A673 (cell line): ENCODE data around the gene GPR158. TPM values are rescaled to one million over a fixed set of nuclear protein-coding genes. Genes with fewer than 3 reads are reported as not detected.
"Not testable (repeated sequence)": the region's sequence is repeated elsewhere in the genome, so short reads cannot be mapped to it uniquely, and the experiment has no call there.

Source experiments
- BruUV-seq: library from RNA; stranded (reverse); fragments of 400-500 nt; replicated peaks from 2 replicates; lab custom pipeline; 2021; lab: Mats Ljungman, UMichigan
- CTCF ChIA-PET: fragments of 300-600 bp; sonication (Branson Sonifier 250); formaldehyde crosslinking; loops from one replicate; lab custom pipeline; 2022; ENCODE audit warnings: antibody characterized with exemption; lab: Charles Lee
- POLR2A ChIA-PET: fragments of 300-600 bp; sonication (Branson Sonifier 250); formaldehyde crosslinking; loops from one replicate; lab custom pipeline; 2022; ENCODE audit warnings: antibody characterized with exemption; ENCODE audit not compliant: low non-redundant PET; lab: Charles Lee
- DNase-seq: peaks from one replicate; pipeline ENCODE4 v3.0.0-alpha.2; 2015; ENCODE audit warnings: low spot score
- H3K27ac ChIP-seq: fragments of 200-600 bp; sonication (generic); 2 replicates; pipeline ENCODE4 v1.5.1; 2016; ENCODE audit warnings: mixed run types, low read depth, mild to moderate bottlenecking, mixed read lengths, antibody characterized with exemption, low read length; ENCODE audit not compliant: poor library complexity, severe bottlenecking
- H3K27me3 ChIP-seq: fragments of 200-600 bp; sonication (generic); replicated peaks from 2 replicates; pipeline ENCODE4 v1.6.1; 2017; ENCODE audit warnings: mixed run types, low read depth, mild to moderate bottlenecking, mixed read lengths, antibody characterized with exemption, low read length; ENCODE audit not compliant: insufficient read depth, poor library complexity
- H3K36me3 ChIP-seq: fragments of 200-600 bp; sonication (generic); 2 replicates; pipeline ENCODE4 v1.6.1; 2016; ENCODE audit warnings: mixed run types, mild to moderate bottlenecking, mixed read lengths, antibody characterized with exemption, low read length; ENCODE audit not compliant: insufficient read depth, poor library complexity, severe bottlenecking
- H3K4me1 ChIP-seq: fragments of 200-600 bp; sonication (generic); 2 replicates; pipeline ENCODE4 v1.6.1; 2017; ENCODE audit warnings: mixed run types, mild to moderate bottlenecking, mixed read lengths, antibody characterized with exemption, low read length; ENCODE audit not compliant: insufficient read depth, poor library complexity, severe bottlenecking
- H3K4me3 ChIP-seq: fragments of 200-600 bp; sonication (generic); 2 replicates; pipeline ENCODE4 v1.5.1; 2016; ENCODE audit warnings: low read depth, mixed run types, mild to moderate bottlenecking, mixed read lengths, low read length; ENCODE audit not compliant: poor library complexity, severe bottlenecking
- H3K9me3 ChIP-seq: fragments of 200-600 bp; sonication (generic); 2 replicates; pipeline ENCODE4 v1.6.1; 2016; ENCODE audit warnings: mixed run types, low read depth, mild to moderate bottlenecking, mixed read lengths, antibody characterized with exemption, low read length; ENCODE audit not compliant: poor library complexity, severe bottlenecking
- CTCF ChIP-seq: fragments of 300-800, 200-600 bp; sonication (generic); conservative IDR thresholded peaks from 2 replicates; pipeline ENCODE4 v1.5.1; 2017; ENCODE audit warnings: low read depth, mild to moderate bottlenecking, antibody characterized with exemption, low read length, moderate library complexity, mixed read lengths
- EZH2 ChIP-seq: fragments of 200-600 bp; sonication (generic); IDR thresholded peaks from 2 replicates; pipeline ENCODE4 v1.6.1; 2017; ENCODE audit warnings: borderline replicate concordance, low read depth, mild to moderate bottlenecking, mixed read lengths, antibody characterized with exemption, low read length; ENCODE audit not compliant: poor library complexity, severe bottlenecking
- intact Hi-C: fragments of 100-400 bp; cut with micrococcal nuclease; formaldehyde crosslinking; loops from one replicate; pipeline ENCODE4 v1.10.0; 2022; ENCODE audit not compliant: unreplicated experiment
- total RNA-seq: library from RNA; stranded (reverse); gene quantifications from 2 replicates; pipeline ENCODE4 v1.2.3, GENCODE V29; 2021

The GPR158 gene
- total RNA-seq, 1 experiment from 2014 or later: not detected

- POLR2A ChIA-PET: no interaction called here
- Histone ChIP-seq H3K9me3 (peaks cover 4% of the 10 kb centered on the region), H3K4me1 (no peaks in the 10 kb centered on the region), H3K4me3 (no peak overlapping the region), H3K27me3 (no peaks in the 10 kb centered on the region), H3K36me3 (no peaks in the 10 kb centered on the region), H3K27ac (no peak overlapping the region)
- CTCF ChIA-PET: no interaction called here
- no TSS peak for BruUV-seq
- intact Hi-C loops: no loop called here
- TF ChIP-seq EZH2 (no peak), CTCF (no peak)
- DNase-seq: no peak
Observed at GRCh38 chr10:25382029-25382810, 207.4 kb downstream of the GPR158 start.

GRCh38 chr10:25382901-25383300 is 208.1 kb downstream of the GPR158 start:
- POLR2A ChIA-PET, H3K27ac ChIP-seq, H3K27me3 ChIP-seq, BruUV-seq, CTCF ChIA-PET, H3K4me3 ChIP-seq, H3K9me3 ChIP-seq, H3K36me3 ChIP-seq, intact Hi-C loops, H3K4me1 ChIP-seq, DNase-seq: not testable (repeated sequence)

DNA sequence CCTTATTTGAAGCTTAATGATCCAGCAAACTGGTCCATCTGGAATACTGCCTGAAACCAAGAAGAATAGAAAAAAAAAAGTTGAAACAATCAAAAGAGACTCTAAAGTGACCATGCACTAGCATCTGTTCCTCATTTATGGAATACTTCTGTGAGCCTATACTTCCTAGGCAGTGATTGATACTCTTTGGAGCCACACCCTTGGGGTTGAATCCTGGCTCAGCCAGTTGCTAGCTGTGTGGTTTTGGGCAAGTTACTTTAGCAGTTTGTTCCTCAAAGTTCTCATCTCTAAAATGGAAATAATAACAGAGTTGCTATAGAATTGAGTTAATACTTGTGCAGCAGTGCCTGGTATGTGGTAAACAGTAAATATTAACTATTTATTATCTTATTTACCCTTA is 208.9 kb downstream of the GPR158 start:
- BruUV-seq: no TSS peak
- Histone ChIP-seq H3K4me3 (no peak overlapping the region), H3K9me3 (peaks cover 4% of the 10 kb centered on the region), H3K27ac (no peak overlapping the region), H3K27me3 (no peaks in the 10 kb centered on the region), H3K4me1 (no peaks in the 10 kb centered on the region), H3K36me3 (no peaks in the 10 kb centered on the region)
- TF ChIP-seq CTCF (no peak), EZH2 (no peak)
- DNase-seq: no peak
- ChIA-PET CTCF (no interaction called here), POLR2A (no interaction called here)
- intact Hi-C loops: no loop called here

DNA sequence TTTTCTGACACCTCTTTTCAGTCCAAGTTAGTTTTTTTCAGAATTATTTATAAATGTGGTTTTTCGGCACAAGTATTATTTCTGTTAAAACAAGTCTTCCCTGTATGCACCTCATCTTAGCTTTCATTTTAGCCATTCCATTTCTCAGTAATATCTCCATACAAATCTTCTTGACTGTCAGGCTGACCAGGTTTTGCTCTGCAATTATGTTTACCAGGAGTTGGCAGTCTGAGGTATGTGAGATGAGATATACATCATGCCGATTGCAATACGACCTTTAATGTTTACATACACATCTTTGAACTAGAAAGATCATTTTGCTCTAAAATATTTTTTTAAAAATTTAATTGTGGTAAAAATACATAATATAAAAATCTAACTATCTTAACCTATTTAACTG is 209.8 kb downstream of the GPR158 start:
- no peak overlapping the region for H3K27ac ChIP-seq
- peaks cover 4% of the 10 kb centered on the region for H3K9me3 ChIP-seq
- ChIA-PET POLR2A (no interaction called here), CTCF (no interaction called here)
- H3K27me3 ChIP-seq: no peaks in the 10 kb centered on the region
- no peaks in the 10 kb centered on the region for H3K4me1 ChIP-seq
- no TSS peak for BruUV-seq
- no peaks in the 10 kb centered on the region for H3K36me3 ChIP-seq
- intact Hi-C loops: no loop called here
- H3K4me3 ChIP-seq: no peak overlapping the region
- TF ChIP-seq EZH2: no peak
- TF ChIP-seq CTCF: no peak
- no peak for DNase-seq
